PFSK-1 (cell line): ENCODE measurements around the gene DAPL1.

Experiments used
- FOXP2 ChIP-seq: optimal IDR thresholded peaks from 2 replicates; pipeline ENCODE3; 2011; ENCODE audit warnings: borderline replicate concordance, control low read depth, inconsistent platforms; ENCODE audit not compliant: insufficient read depth; ENCODE audit errors: extremely low read length, extremely low read depth
- POLR2AphosphoS5 ChIP-seq: IDR thresholded peaks from 2 replicates; pipeline ENCODE4 v1.6.1; 2012; ENCODE audit warnings: low read depth, mild to moderate bottlenecking, control low read depth, low read length, moderate library complexity
- SIN3A ChIP-seq: IDR thresholded peaks from 2 replicates; pipeline ENCODE4 v1.6.1; 2012; ENCODE audit warnings: mild to moderate bottlenecking, low read length, moderate library complexity, borderline replicate concordance; ENCODE audit not compliant: insufficient read depth
- TAF1 ChIP-seq: IDR thresholded peaks from 2 replicates; pipeline ENCODE4 v1.6.1; 2012; ENCODE audit warnings: low read length, control low read depth, borderline replicate concordance; ENCODE audit not compliant: insufficient read depth
- TF ChIP-seq, protein P1 (sequence below), 2 experiments: IDR thresholded peaks; 2 replicates each; pipeline versions ENCODE4 v1.6.1 to v1.8.0; 2011 to 2012; ENCODE audit warnings: low read depth in 2 of 2, low read length in 2 of 2, control low read depth in 1 of 2, inconsistent platforms in 1 of 2, mild to moderate bottlenecking in 1 of 2, moderate library complexity in 1 of 2; ENCODE audit not compliant: insufficient read depth in 1 of 2

Gene DAPL1

DNA sequence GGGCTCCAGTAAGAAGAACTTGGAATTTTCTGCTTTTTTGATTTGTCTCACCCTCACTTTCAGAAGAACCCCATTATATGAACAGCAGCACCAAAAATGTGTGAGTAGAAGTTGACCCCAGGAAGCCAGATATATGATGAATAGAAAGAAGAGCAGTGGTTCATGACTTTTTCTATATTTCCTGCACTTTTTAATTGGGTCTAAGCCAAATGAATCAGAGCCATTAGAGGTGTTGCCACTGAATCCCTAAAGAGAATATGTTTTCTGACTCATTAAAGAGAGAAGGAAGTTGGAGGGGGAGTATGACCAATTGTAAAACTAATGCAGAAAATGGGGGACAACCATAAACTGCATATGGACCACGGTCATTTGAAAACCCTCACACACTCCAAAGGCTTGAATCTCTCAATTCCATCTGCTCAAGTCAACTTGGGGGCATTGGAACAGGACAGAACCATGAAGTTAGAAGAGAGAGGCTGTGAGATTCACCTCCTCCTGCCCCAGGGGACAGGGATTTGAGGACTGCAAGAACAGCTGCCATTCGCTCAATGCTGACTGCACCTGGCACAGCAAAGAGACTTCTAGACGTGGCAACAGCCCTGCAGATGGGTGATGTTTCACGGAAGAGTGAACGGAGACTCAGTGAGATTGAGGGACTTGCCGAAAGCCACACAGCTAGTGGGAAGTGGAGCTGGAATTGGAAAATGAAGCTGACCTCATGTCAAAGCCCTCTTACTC is 3.0 kb downstream of the DAPL1 start:
- TF ChIP-seq SIN3A (no peak), POLR2AphosphoS5 (no peak)

DNA sequence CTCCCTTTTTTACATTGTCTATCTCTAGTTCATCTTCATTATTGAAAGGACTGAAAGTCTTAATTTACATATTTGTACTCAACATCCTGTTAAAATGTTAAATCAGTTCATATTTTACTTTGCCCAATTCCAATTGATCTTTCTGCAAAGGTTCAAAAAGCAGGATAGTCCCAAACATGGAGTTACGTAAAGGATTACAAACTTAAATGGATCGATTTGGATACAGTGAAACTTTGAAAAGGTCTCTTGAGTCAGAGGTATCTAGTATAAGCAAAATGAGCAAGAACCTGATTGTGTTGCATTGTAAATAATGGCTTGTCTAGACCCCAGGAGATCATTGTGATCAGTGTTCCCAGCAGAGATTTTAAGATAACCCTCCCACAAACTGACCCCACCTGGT is 4.1 kb downstream of the DAPL1 start:
- TF ChIP-seq TAF1 (no peak), SIN3A (no peak), POLR2AphosphoS5 (no peak), FOXP2 (no peak)
- TF ChIP-seq, protein P1, sequence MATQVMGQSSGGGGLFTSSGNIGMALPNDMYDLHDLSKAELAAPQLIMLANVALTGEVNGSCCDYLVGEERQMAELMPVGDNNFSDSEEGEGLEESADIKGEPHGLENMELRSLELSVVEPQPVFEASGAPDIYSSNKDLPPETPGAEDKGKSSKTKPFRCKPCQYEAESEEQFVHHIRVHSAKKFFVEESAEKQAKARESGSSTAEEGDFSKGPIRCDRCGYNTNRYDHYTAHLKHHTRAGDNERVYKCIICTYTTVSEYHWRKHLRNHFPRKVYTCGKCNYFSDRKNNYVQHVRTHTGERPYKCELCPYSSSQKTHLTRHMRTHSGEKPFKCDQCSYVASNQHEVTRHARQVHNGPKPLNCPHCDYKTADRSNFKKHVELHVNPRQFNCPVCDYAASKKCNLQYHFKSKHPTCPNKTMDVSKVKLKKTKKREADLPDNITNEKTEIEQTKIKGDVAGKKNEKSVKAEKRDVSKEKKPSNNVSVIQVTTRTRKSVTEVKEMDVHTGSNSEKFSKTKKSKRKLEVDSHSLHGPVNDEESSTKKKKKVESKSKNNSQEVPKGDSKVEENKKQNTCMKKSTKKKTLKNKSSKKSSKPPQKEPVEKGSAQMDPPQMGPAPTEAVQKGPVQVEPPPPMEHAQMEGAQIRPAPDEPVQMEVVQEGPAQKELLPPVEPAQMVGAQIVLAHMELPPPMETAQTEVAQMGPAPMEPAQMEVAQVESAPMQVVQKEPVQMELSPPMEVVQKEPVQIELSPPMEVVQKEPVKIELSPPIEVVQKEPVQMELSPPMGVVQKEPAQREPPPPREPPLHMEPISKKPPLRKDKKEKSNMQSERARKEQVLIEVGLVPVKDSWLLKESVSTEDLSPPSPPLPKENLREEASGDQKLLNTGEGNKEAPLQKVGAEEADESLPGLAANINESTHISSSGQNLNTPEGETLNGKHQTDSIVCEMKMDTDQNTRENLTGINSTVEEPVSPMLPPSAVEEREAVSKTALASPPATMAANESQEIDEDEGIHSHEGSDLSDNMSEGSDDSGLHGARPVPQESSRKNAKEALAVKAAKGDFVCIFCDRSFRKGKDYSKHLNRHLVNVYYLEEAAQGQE (IDR thresholded peaks at IDR 0.05; ENCODE audit: insufficient read depth in 1 of 2, low read depth in 2 of 2, low read length in 2 of 2) = no peak

DNA sequence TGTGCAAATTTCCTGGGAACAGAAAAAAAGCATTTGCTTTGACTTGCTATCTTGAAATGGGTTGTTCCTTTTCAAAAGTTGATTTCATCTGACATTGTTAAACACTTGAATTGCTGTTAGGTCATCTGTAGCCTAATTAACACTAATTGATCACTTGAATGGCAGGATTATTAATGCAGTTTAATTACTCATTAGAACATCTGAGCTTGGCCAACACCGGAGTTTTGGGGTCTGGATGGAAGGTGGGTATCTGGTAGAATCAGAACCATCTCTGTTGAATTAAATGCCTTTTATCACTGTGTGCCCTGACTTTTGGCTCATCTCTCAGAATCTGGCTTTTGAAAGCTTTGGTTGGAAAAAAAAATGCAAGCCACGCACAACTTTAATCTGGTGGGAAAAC is 8.4 kb downstream of the DAPL1 start:
- TF ChIP-seq TAF1 = no peak
- no peak for TF ChIP-seq SIN3A
- TF ChIP-seq POLR2AphosphoS5 = no peak
- no peak for TF ChIP-seq FOXP2
- TF ChIP-seq, protein P1 (IDR thresholded peaks at IDR 0.05; ENCODE audit: insufficient read depth in 1 of 2, low read depth in 2 of 2, low read length in 2 of 2) = no peak

DNA sequence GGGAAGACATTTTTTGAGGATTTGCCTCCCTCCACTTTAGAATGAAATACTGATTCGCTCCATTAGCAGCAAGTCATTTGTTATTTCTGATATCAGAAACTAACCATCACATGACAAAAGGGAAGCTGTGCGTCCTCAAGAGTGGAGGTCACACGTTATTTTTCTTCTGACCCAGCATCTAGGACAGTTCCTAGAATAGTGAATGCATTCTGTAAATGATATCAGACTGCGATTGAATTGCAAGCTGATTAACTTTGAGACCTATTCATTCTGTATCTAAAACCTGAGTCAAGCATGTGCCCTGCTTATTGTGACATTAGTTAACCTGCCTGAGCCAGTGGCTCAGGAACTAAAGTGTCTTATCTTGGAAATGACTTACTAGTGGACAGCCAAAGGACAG is 10.1 kb downstream of the DAPL1 start:
- TF ChIP-seq SIN3A (no peak), TAF1 (no peak)
- TF ChIP-seq, protein P1 (IDR thresholded peaks at IDR 0.05; ENCODE audit: insufficient read depth in 1 of 2, low read depth in 2 of 2, low read length in 2 of 2) = no peak

DNA sequence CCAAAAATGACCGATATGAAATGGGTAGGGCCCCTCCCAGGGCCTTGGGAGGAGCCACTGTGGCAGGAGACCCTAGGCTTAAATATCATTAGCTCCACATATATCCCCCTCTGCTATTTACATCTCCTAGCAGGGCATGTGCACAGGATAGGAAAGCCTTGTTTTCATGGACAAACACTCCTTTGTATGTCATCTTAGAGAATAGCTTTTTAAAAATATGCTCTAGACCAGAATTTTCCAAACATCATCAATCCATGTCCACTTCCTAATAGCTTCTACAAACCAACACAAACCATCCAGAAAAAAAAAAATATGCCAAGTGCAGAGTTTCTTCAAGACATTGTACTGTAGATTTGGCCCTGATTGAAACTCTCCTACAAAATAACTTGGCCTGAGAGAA is 10.8 kb downstream of the DAPL1 start:
- TF ChIP-seq, protein P1 (IDR thresholded peaks at IDR 0.05; ENCODE audit: insufficient read depth in 1 of 2, low read depth in 2 of 2, low read length in 2 of 2) = no peak
- TF ChIP-seq POLR2AphosphoS5 (no peak), SIN3A (no peak), FOXP2 (no peak), TAF1 (no peak)
